Measurements from ENCODE around the gene KCTD19.
"Not testable (repeated sequence)": the region's sequence is repeated elsewhere in the genome, so short reads cannot be mapped to it uniquely, and the experiment has no call there.

The KCTD19 gene

GRCh38 chr16:67326472-67327309 lies at the start of gene KCTD19, which contains the start of gene LRRC36:
KCTD19 (minus strand) TSS chr16:67326741; CDS start chr16:67326707, 34 bp downstream.
LRRC36 (plus strand) TSS chr16:67326815; CDS start chr16:67326863, 48 bp downstream.
- peak; percentile 85 for DNase-seq

- DNase-seq, result not testable (repeated sequence)
Observed at GRCh38 chr16:67376012-67376411, 49.5 kb upstream of the KCTD19 start.

GRCh38 chr16:67372664-67373063 lies 46.1 kb upstream of the KCTD19 start:
- peak; percentile 53 for DNase-seq

- no peak for DNase-seq
Observed at GRCh38 chr16:67370661-67371060, 44.1 kb upstream of the KCTD19 start.

- peak; percentile 5 for DNase-seq
Observed at GRCh38 chr16:67364600-67365235, 38.2 kb upstream of the KCTD19 start.

- no peak for DNase-seq
Observed at GRCh38 chr16:67361038-67361437, 34.5 kb upstream of the KCTD19 start.

GRCh38 chr16:67359540-67360269 lies 33.2 kb upstream of the KCTD19 start:
- DNase-seq, result not testable (repeated sequence)

- peak; percentile 9 for DNase-seq
Observed at GRCh38 chr16:67357561-67357960, 31.0 kb upstream of the KCTD19 start.

- peak; percentile 1 for DNase-seq
Observed at GRCh38 chr16:67356396-67356795, 29.9 kb upstream of the KCTD19 start.

GRCh38 chr16:67352463-67352862 lies 25.9 kb upstream of the KCTD19 start:
- DNase-seq, result not testable (repeated sequence)

GRCh38 chr16:67350324-67350723 lies 23.8 kb upstream of the KCTD19 start:
- peak; percentile 12 for DNase-seq

- DNase-seq, result peak; percentile 62
Observed at GRCh38 chr16:67349172-67349571, 22.6 kb upstream of the KCTD19 start.

- no peak for DNase-seq
Observed at GRCh38 chr16:67346341-67346740, 19.8 kb upstream of the KCTD19 start.

- DNase-seq, result no peak
Observed at GRCh38 chr16:67345401-67345800, 18.9 kb upstream of the KCTD19 start.

GRCh38 chr16:67342616-67343015 lies 16.1 kb upstream of the KCTD19 start:
- no peak for DNase-seq

GRCh38 chr16:67341250-67341649 lies 14.7 kb upstream of the KCTD19 start:
- no peak for DNase-seq

- peak; percentile 5 for DNase-seq
Observed at GRCh38 chr16:67339453-67339852, 12.9 kb upstream of the KCTD19 start.

GRCh38 chr16:67336648-67337047 lies 10.1 kb upstream of the KCTD19 start:
- DNase-seq, result no peak

GRCh38 chr16:67336116-67336515 lies 9.6 kb upstream of the KCTD19 start:
- no peak for DNase-seq

GRCh38 chr16:67333315-67333714 lies 6.8 kb upstream of the KCTD19 start:
- DNase-seq, result peak; percentile 3

GRCh38 chr16:67329901-67330300 lies 3.4 kb upstream of the KCTD19 start:
- no peak for DNase-seq

GRCh38 chr16:67327743-67328142 lies 1.2 kb upstream of the KCTD19 start:
- DNase-seq, result no peak

- no peak for DNase-seq
Observed at GRCh38 chr16:67326115-67326471, 448 bp downstream of the KCTD19 start.

GRCh38 chr16:67317853-67318252 lies 8.7 kb downstream of the KCTD19 start:
- no peak for DNase-seq
